IMR-90 (cell line): ENCODE results near the gene RNF2. TPM values are rescaled to one million over a fixed set of nuclear protein-coding genes. Genes with fewer than 3 reads are reported as not detected.

ENCODE experiments used
- ATAC-seq: fragments of 200-7000 bp; cut with Tn5 transposase; 2 replicates; pipeline ENCODE4 v1.9.1; 2020; ENCODE audit warnings: low read depth, mild to moderate bottlenecking, moderate library complexity
- BruUV-seq: library from RNA; stranded (reverse); fragments of 400-500 nt; replicated peaks from 2 replicates; lab custom pipeline; 2021; lab: Mats Ljungman, UMichigan
- CTCF ChIA-PET: fragments of 300-600 bp; formaldehyde crosslinking; extraction: SDS; loops from one replicate; lab custom pipeline; 2021; ENCODE audit warnings: antibody characterized with exemption; lab: Yijun Ruan, JAX
- POLR2A ChIA-PET: fragments of 300-600 bp; sonication (Branson Sonifier 250); formaldehyde crosslinking; loops from one replicate; lab custom pipeline; 2022; ENCODE audit warnings: antibody characterized with exemption; ENCODE audit not compliant: unreplicated experiment; lab: Charles Lee
- DNase-seq: peaks from one replicate; pipeline ENCODE4 v3.0.0; 2013
- H2AFZ ChIP-seq: replicated peaks from 2 replicates; pipeline ENCODE3; 2013; ENCODE audit warnings: low read length, mild to moderate bottlenecking; ENCODE audit not compliant: poor library complexity
- H2AK5ac ChIP-seq: 2 replicates; pipeline ENCODE4 v1.6.1; 2013; ENCODE audit warnings: low read depth, low read length, inconsistent platforms
- H2AK9ac ChIP-seq: replicated peaks from 2 replicates; pipeline ENCODE3; 2013; ENCODE audit warnings: mild to moderate bottlenecking, low read depth, low read length, moderate library complexity; ENCODE audit not compliant: poor library complexity
- H2BK120ac ChIP-seq: 2 replicates; pipeline ENCODE4 v1.6.1; 2013; ENCODE audit warnings: low read depth, low read length, inconsistent platforms
- H2BK15ac ChIP-seq: 3 replicates; pipeline ENCODE4 v1.6.1; 2013; ENCODE audit warnings: low read depth, low read length, inconsistent platforms
- H2BK20ac ChIP-seq: 2 replicates; pipeline ENCODE4 v1.6.1; 2013; ENCODE audit warnings: low read depth, mild to moderate bottlenecking, inconsistent platforms, low read length, moderate library complexity
- H2BK5ac ChIP-seq: 2 replicates; pipeline ENCODE4 v1.6.1; 2013; ENCODE audit warnings: mild to moderate bottlenecking, low read depth, low read length, inconsistent platforms; ENCODE audit not compliant: poor library complexity, severe bottlenecking
- H3K14ac ChIP-seq: replicated peaks from 2 replicates; pipeline ENCODE4 v1.6.1; 2013; ENCODE audit warnings: low read depth, low read length, inconsistent platforms
- H3K18ac ChIP-seq: 2 replicates; pipeline ENCODE4 v1.6.1; 2013; ENCODE audit warnings: low read depth, low read length, control low read depth
- H3K23ac ChIP-seq: 2 replicates; pipeline ENCODE4 v1.6.1; 2013; ENCODE audit warnings: low read depth, low read length, inconsistent platforms
- H3K27ac ChIP-seq: 2 replicates; pipeline ENCODE4 v1.5.1; 2013; ENCODE audit warnings: mild to moderate bottlenecking, control low read depth, low read length; ENCODE audit not compliant: insufficient read depth
- H3K27me3 ChIP-seq: 2 replicates; pipeline ENCODE4 v1.6.1; 2013; ENCODE audit warnings: low read length; ENCODE audit not compliant: control insufficient read depth, insufficient read depth
- H3K36me3 ChIP-seq: 2 replicates; pipeline ENCODE4 v1.6.1; 2013; ENCODE audit warnings: low read length, mixed read lengths; ENCODE audit not compliant: control insufficient read depth, insufficient read depth
- H3K4ac ChIP-seq: 2 replicates; pipeline ENCODE4 v1.6.1; 2013; ENCODE audit warnings: low read depth, low read length, inconsistent platforms
- H3K4me1 ChIP-seq: 2 replicates; pipeline ENCODE4 v1.6.1; 2013; ENCODE audit warnings: low read length, mixed read lengths; ENCODE audit not compliant: control insufficient read depth, insufficient read depth
- H3K4me2 ChIP-seq: 2 replicates; pipeline ENCODE4 v1.6.1; 2013; ENCODE audit warnings: low read depth, mild to moderate bottlenecking, control low read depth, low read length, moderate library complexity
- H3K4me3 ChIP-seq: 2 replicates; pipeline ENCODE4 v1.5.1; 2013; ENCODE audit warnings: low read depth, mild to moderate bottlenecking, control low read depth, low read length, moderate library complexity; ENCODE audit not compliant: insufficient read depth
- H3K56ac ChIP-seq: 2 replicates; pipeline ENCODE4 v1.6.1; 2013; ENCODE audit warnings: low read length, inconsistent platforms; ENCODE audit not compliant: insufficient read depth; ENCODE audit errors: extremely low read depth
- H3K79me1 ChIP-seq, 2 experiments: 2 replicates each; pipeline ENCODE4 v1.6.1; 2013; ENCODE audit warnings: low read length in 2 of 2, inconsistent platforms in 1 of 2, low read depth in 1 of 2
- H3K9ac ChIP-seq: 2 replicates; pipeline ENCODE4 v1.6.1; 2013; ENCODE audit warnings: low read depth, low read length, control low read depth
- H3K9me1 ChIP-seq: 2 replicates; pipeline ENCODE4 v1.6.1; 2013; ENCODE audit warnings: low read length, inconsistent platforms; ENCODE audit not compliant: insufficient read depth
- H3K9me3 ChIP-seq: 2 replicates; pipeline ENCODE4 v1.6.1; 2013; ENCODE audit warnings: low read length; ENCODE audit not compliant: control insufficient read depth, insufficient read depth
- H4K20me1 ChIP-seq: 2 replicates; pipeline ENCODE4 v1.6.1; 2013; ENCODE audit warnings: low read length, inconsistent platforms; ENCODE audit not compliant: insufficient read depth
- H4K5ac ChIP-seq: 2 replicates; pipeline ENCODE4 v1.6.1; 2013; ENCODE audit warnings: mild to moderate bottlenecking, low read depth, low read length, control low read depth
- H4K8ac ChIP-seq, 2 experiments: 2 replicates each; pipeline ENCODE4 v1.6.1; 2013; ENCODE audit warnings: low read depth in 2 of 2, low read length in 2 of 2, control low read depth in 1 of 2, inconsistent platforms in 1 of 2
- H4K91ac ChIP-seq: 2 replicates; pipeline ENCODE4 v1.6.1; 2013; ENCODE audit warnings: low read depth, low read length, inconsistent platforms; ENCODE audit not compliant: insufficient read depth
- BHLHE40 ChIP-seq: fragments of 150-350 bp; IDR thresholded peaks from 2 replicates; pipeline ENCODE4 v1.6.1; 2016; ENCODE audit warnings: mild to moderate bottlenecking, low read depth, low read length
- CEBPB ChIP-seq: IDR thresholded peaks from 2 replicates; pipeline ENCODE4 v1.6.1; 2012; ENCODE audit warnings: low read depth, low read length, improper control_type of control experiment
- CHD1 ChIP-seq: IDR thresholded peaks from 2 replicates; pipeline ENCODE4 v1.6.1; 2012; ENCODE audit warnings: low read depth, low read length, improper control_type of control experiment
- CTCF ChIP-seq: conservative IDR thresholded peaks from 2 replicates; pipeline ENCODE4 v1.5.1; 2012; ENCODE audit warnings: mild to moderate bottlenecking, low read depth, low read length, improper control_type of control experiment
- ELK1 ChIP-seq: fragments of 150-350 bp; IDR thresholded peaks from 2 replicates; pipeline ENCODE4 v1.6.1; 2016; ENCODE audit warnings: low read depth, mild to moderate bottlenecking, low read length, moderate library complexity, borderline replicate concordance
- FOS ChIP-seq: fragments of 150-350 bp; IDR thresholded peaks from 2 replicates; pipeline ENCODE4 v1.6.1; 2016; ENCODE audit warnings: low read depth, low read length
- MAFK ChIP-seq: IDR thresholded peaks from 2 replicates; pipeline ENCODE4 v1.6.1; 2012; ENCODE audit warnings: low read depth, low read length, improper control_type of control experiment
- MAZ ChIP-seq: IDR thresholded peaks from 2 replicates; pipeline ENCODE4 v1.6.1; 2012; ENCODE audit warnings: low read depth, mild to moderate bottlenecking, low read length, improper control_type of control experiment, moderate library complexity, borderline replicate concordance
- MXI1 ChIP-seq: IDR thresholded peaks from 2 replicates; pipeline ENCODE4 v1.6.1; 2012; ENCODE audit warnings: low read depth, mild to moderate bottlenecking, low read length, moderate library complexity, borderline replicate concordance
- NFE2L2 ChIP-seq: fragments of 150-350 bp; IDR thresholded peaks from 2 replicates; pipeline ENCODE4 v1.6.1; 2016; ENCODE audit warnings: low read depth, mild to moderate bottlenecking, low read length
- POLR2A ChIP-seq: IDR thresholded peaks from 2 replicates; pipeline ENCODE4 v1.6.1; 2012; ENCODE audit warnings: mild to moderate bottlenecking, low read depth, low read length
- RAD21 ChIP-seq: IDR thresholded peaks from 2 replicates; pipeline ENCODE4 v1.6.1; 2012; ENCODE audit warnings: low read length, improper control_type of control experiment
- RCOR1 ChIP-seq: IDR thresholded peaks from 2 replicates; pipeline ENCODE4 v1.6.1; 2012; ENCODE audit warnings: mild to moderate bottlenecking, low read length, improper control_type of control experiment; ENCODE audit not compliant: insufficient replicate concordance
- RFX5 ChIP-seq: IDR thresholded peaks from 2 replicates; pipeline ENCODE4 v1.8.0; 2012; ENCODE audit warnings: low read depth, mild to moderate bottlenecking, low read length, moderate library complexity
- SMC3 ChIP-seq: fragments of 150-350 bp; IDR thresholded peaks from 2 replicates; pipeline ENCODE4 v1.6.1; 2016; ENCODE audit warnings: low read depth, mild to moderate bottlenecking, antibody characterized with exemption, low read length, moderate library complexity
- USF2 ChIP-seq: fragments of 150-350 bp; IDR thresholded peaks from 2 replicates; pipeline ENCODE4 v1.6.1; 2017; ENCODE audit warnings: mild to moderate bottlenecking, antibody characterized with exemption, low read length, low read depth
- WGBS, 2 experiments: methylation state at CpG; one replicate each; pipeline versions ENCODE4 v1.1.5 to v1.1.7; 2013; ENCODE audit warnings: missing lambda C conversion rate in 2 of 2; ENCODE audit not compliant: insufficient read length in 1 of 2; ENCODE audit errors: extremely low coverage in 2 of 2; 5-methylcytosine and 5-hydroxymethylcytosine counted together
- dilution Hi-C: fragments of 300-500 bp; cut with HindIII; formaldehyde crosslinking; loops from one replicate; pipeline ENCODE4 v1.14.3; 2018; ENCODE audit warnings: low sequenced_read_pairs; ENCODE audit not compliant: unreplicated experiment
- in situ Hi-C: fragments of 300-500 bp; cut with MboI; formaldehyde crosslinking; loops from 3 replicates; pipeline ENCODE4 v1.14.3; 2019; ENCODE audit warnings: low sequenced_read_pairs, inconsistent platforms, mixed read lengths
- intact Hi-C: fragments of 100-400 bp; cut with micrococcal nuclease; formaldehyde crosslinking; loops from 2 replicates; pipeline ENCODE4 v1.10.0; 2022
- polyA plus RNA-seq, 3 experiments: library from polyadenylated mRNA; depleted of rRNA; stranded (reverse); fragments of >200 nt; gene quantifications; 2 replicates each; pipeline ENCODE4 v1.2.3, GENCODE V29; 2012; ENCODE audit warnings: low replicate concordance in 1 of 3
- total RNA-seq: library from RNA; depleted of rRNA; stranded (reverse); fragments of >200 nt; gene quantifications from 2 replicates; pipeline ENCODE4 v1.2.3, GENCODE V29; 2012

Gene RNF2
- total and polyA plus RNA-seq, 2 of the 4 experiments (the other 2 are of a cell fraction): 22.6 to 48.8 TPM

GRCh38 chr1:185040408-185040735 is 5.0 kb upstream of the RNF2 start:
- TF ChIP-seq BHLHE40 (no peak), NFE2L2 (no peak), CHD1 (no peak), POLR2A (no peak), CEBPB (no peak), MXI1 (no peak), RAD21 (no peak), MAZ (no peak), ELK1 (no peak), USF2 (no peak), RCOR1 (no peak), RFX5 (no peak), SMC3 (no peak), MAFK (no peak), FOS (no peak), CTCF (no peak)
- no CpG with 5 or more reads among the region's 1 CpG for WGBS, 2 experiments
- CTCF ChIA-PET: no interaction called here

More at GRCh38 chr1:185040408-185040735, 5.0 kb upstream of the RNF2 start:
- Histone ChIP-seq H2AFZ (no peak overlapping the region), H3K18ac (no peak overlapping the region), H4K91ac (no peak overlapping the region), H4K20me1 (peaks cover 3% of the 10 kb centered on the region; the same call in 1 of the 2 replicates), H2BK120ac (no peak overlapping the region), H2BK15ac (no peak overlapping the region), H3K4me3 (no peak overlapping the region), H3K9ac (no peak overlapping the region), H2BK5ac (no peak overlapping the region), H3K27ac (no peak overlapping the region), H2BK20ac (no peak overlapping the region), H3K23ac (no peak overlapping the region), H3K9me1 (no peaks in the 10 kb centered on the region), H3K4me1 (no peaks in the 10 kb centered on the region), H2AK5ac (no peak overlapping the region), H3K14ac (no peak overlapping the region), H4K5ac (no peak overlapping the region), H3K4ac (no peak overlapping the region), H3K27me3 (no peaks in the 10 kb centered on the region; the same call in 1 of the 2 replicates), H3K56ac (no peak overlapping the region), H2AK9ac (no peak overlapping the region), H3K36me3 (no peaks in the 10 kb centered on the region), H3K79me1 (no peaks in the 10 kb centered on the region), H3K9me3 (no peaks in the 10 kb centered on the region), H3K4me2 (no peak overlapping the region), H4K8ac (no peak overlapping the region)
- ATAC-seq (no peak), DNase-seq (no peak)
- POLR2A ChIA-PET: interaction anchor here (1.0 kb wide), 1 partner anchor 23 kb away, joined by 8 read pairs; no protein-coding TSS in a partner anchor
- no TSS peak for BruUV-seq
- dilution Hi-C loops (no loop called here), in situ Hi-C loops (no loop called here), intact Hi-C loops (no loop called here)
